HepG2 (cell line): Measurements from ENCODE around the gene DPAGT1. TPM values are rescaled to one million over a fixed set of nuclear protein-coding genes. Genes with fewer than 3 reads are reported as not detected.

ENCODE experiments used
- FOXP4 ChIP-seq: sonication (generic); formaldehyde crosslinking; IDR thresholded peaks from 2 replicates; pipeline ENCODE4 v1.4.0; 2020; ENCODE audit warnings: missing genetic modification reagents
- HDAC2 ChIP-seq: sonication (generic); formaldehyde crosslinking; IDR thresholded peaks from 2 replicates; pipeline ENCODE4 v1.4.0; 2020; ENCODE audit warnings: missing genetic modification reagents
- KDM1A ChIP-seq: IDR thresholded peaks from 2 replicates; pipeline ENCODE4 v1.6.1; 2016; ENCODE audit warnings: missing compliant biosample characterization
- NR2C2 ChIP-seq: sonication (generic); formaldehyde crosslinking; IDR thresholded peaks from 2 replicates; pipeline ENCODE4 v1.4.0; 2020; ENCODE audit warnings: missing genetic modification reagents, mild to moderate bottlenecking, moderate library complexity, borderline replicate concordance
- TOPORS ChIP-seq: sonication (generic); formaldehyde crosslinking; IDR thresholded peaks from 2 replicates; pipeline ENCODE4 v1.8.0; 2023; ENCODE audit warnings: mild to moderate bottlenecking, missing genetic modification reagents
- ZBTB25 ChIP-seq: IDR thresholded peaks from 2 replicates; pipeline ENCODE4 v1.6.1; 2018; ENCODE audit warnings: missing genetic modification reagents
- ZBTB37 ChIP-seq: sonication (generic); formaldehyde crosslinking; IDR thresholded peaks from 2 replicates; pipeline ENCODE4 v1.4.0; 2020; ENCODE audit warnings: mild to moderate bottlenecking, missing genetic modification reagents
- ZHX2 ChIP-seq, 2 experiments: sonication (generic) in 1 of 2; formaldehyde crosslinking in 1 of 2; IDR thresholded peaks; 2 replicates each; pipeline versions ENCODE4 v1.6.1 to v1.9.0; 2014 to 2022; ENCODE audit warnings: antibody characterized with exemption in 1 of 2, borderline replicate concordance in 1 of 2, inconsistent platforms in 1 of 2, low read depth in 1 of 2, missing genetic modification reagents in 1 of 2
- ZNF275 ChIP-seq: sonication (generic); formaldehyde crosslinking; IDR thresholded peaks from 2 replicates; pipeline ENCODE4 v1.8.0; 2022; ENCODE audit warnings: missing genetic modification reagents, mild to moderate bottlenecking, inconsistent platforms, borderline replicate concordance
- ZNF292 ChIP-seq: sonication (generic); formaldehyde crosslinking; IDR thresholded peaks from 2 replicates; pipeline ENCODE4 v1.8.1; 2022; ENCODE audit warnings: mild to moderate bottlenecking, low read depth, missing genetic modification reagents, borderline replicate concordance
- ZNF589 ChIP-seq: sonication (generic); formaldehyde crosslinking; conservative IDR thresholded peaks from 2 replicates; pipeline ENCODE4 v1.8.0; 2022; ENCODE audit warnings: mild to moderate bottlenecking, moderate library complexity, missing genetic modification reagents
- polyA plus RNA-seq, 8 experiments: library from polyadenylated mRNA; depleted of rRNA in 3 of 8; stranded (reverse) in 7 of 8; unstranded in 1 of 8; fragments of >200 nt; fragmentation: Illumina TruSeq in 4 of 8; extraction: Trizol in 4 of 8; gene quantifications; 2 replicates each; pipeline versions ENCODE4 v1.2.1 to v1.2.3, GENCODE V29; 2011 to 2016; ENCODE audit warnings: low read depth in 4 of 8, missing spikeins in 1 of 8, mixed read lengths in 1 of 8; ENCODE audit not compliant: insufficient read depth in 1 of 8
- total RNA-seq, 5 experiments: library from RNA; depleted of rRNA; stranded (reverse); fragments of >200 nt; fragmentation: Illumina TruSeq; extraction: Trizol; gene quantifications; 2 replicates each; pipeline ENCODE4 v1.2.3, GENCODE V29; 2016; ENCODE audit warnings: low read depth in 1 of 5
- TF ChIP-seq, protein P1 (sequence below): sonication (generic); formaldehyde crosslinking; IDR thresholded peaks from 2 replicates; pipeline ENCODE4 v1.9.0; 2021; ENCODE audit warnings: missing genetic modification reagents, borderline replicate concordance

Gene DPAGT1
- total and polyA plus RNA-seq, 2 of the 13 experiments (the other 11 are each of a cell fraction or from before 2014, with no cell fraction given) = 37.6 to 70.7 TPM

DNA sequence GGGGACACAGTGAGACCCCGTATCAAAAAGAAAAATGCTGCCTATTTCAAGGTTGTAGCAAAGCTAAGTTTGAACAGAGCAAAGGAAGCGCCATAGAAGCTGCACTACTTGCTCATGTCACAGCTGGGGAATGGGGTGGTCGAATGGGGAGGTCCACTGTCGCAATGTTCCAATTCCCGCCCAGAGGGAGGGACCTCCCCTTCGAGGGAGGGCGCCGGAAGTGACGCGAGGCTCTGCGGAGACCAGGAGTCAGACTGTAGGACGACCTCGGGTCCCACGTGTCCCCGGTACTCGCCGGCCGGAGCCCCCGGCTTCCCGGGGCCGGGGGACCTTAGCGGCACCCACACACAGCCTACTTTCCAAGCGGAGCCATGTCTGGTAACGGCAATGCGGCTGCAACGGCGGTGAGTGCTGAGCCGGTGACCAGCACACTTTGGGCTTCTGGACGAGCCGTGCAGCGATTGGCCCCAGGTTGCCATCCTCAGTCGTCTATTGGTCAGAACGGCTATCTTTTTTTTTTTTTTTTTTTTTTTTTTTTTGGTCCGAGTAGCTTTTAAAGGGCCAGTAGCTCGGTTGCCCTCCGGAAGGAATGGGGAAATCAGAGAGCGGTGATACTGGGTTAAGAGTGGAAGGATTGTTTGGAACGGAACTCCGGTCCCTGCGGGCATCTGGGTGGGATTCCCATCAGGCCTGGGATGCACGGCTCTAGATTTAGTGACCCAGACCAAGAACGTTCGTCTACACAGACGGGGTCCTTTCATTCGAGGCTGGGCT is 16.8 kb downstream of the DPAGT1 start, which contains the start of gene HMBS (continued):
- TF ChIP-seq ZNF275 (0 out of 2 replicates have a peak, but pooled peaks have one; percentile 47), NR2C2 (CRISPR knock-in tag) (peak; percentile 82; the same call in 1 of the 2 replicates), ZBTB25 (CRISPR knock-in tag) (0 out of 2 replicates have a peak, but pooled peaks have one; percentile 63), ZHX2 (IDR thresholded peaks at IDR 0.05; ENCODE audit: low read depth) (peak; percentile 66), ZHX2 (CRISPR knock-in tag; IDR thresholded peaks at IDR 0.05; ENCODE audit: borderline replicate concordance) (no peak), FOXP4 (CRISPR knock-in tag) (peak; percentile 25; the same call in 1 of the 2 replicates), HDAC2 (CRISPR knock-in tag) (peak; percentile 54), ZNF589 (CRISPR knock-in tag) (peak; percentile 74), KDM1A (CRISPR knock-in tag) (no peak), TOPORS (CRISPR knock-in tag) (no peak), ZBTB37 (CRISPR knock-in tag) (no peak), ZNF292 (CRISPR knock-in tag) (no peak)
- TF ChIP-seq, protein P1, sequence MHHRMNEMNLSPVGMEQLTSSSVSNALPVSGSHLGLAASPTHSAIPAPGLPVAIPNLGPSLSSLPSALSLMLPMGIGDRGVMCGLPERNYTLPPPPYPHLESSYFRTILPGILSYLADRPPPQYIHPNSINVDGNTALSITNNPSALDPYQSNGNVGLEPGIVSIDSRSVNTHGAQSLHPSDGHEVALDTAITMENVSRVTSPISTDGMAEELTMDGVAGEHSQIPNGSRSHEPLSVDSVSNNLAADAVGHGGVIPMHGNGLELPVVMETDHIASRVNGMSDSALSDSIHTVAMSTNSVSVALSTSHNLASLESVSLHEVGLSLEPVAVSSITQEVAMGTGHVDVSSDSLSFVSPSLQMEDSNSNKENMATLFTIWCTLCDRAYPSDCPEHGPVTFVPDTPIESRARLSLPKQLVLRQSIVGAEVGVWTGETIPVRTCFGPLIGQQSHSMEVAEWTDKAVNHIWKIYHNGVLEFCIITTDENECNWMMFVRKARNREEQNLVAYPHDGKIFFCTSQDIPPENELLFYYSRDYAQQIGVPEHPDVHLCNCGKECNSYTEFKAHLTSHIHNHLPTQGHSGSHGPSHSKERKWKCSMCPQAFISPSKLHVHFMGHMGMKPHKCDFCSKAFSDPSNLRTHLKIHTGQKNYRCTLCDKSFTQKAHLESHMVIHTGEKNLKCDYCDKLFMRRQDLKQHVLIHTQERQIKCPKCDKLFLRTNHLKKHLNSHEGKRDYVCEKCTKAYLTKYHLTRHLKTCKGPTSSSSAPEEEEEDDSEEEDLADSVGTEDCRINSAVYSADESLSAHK = no peak
